HL-60/S4 treated with phorbol 12-myristate 13-acetate at 8.2 ng/mL for 4 days and 3 days (cell line): ENCODE data around the gene RASIP1.
"Not testable (repeated sequence)": the region's sequence is repeated elsewhere in the genome, so short reads cannot be mapped to it uniquely, and the experiment has no call there.

ENCODE experiments used
- in situ Hi-C: fragments of 300-500 bp; cut with MboI; formaldehyde crosslinking; loops from 2 replicates; pipeline ENCODE4 v1.15.0; 2022; ENCODE audit warnings: low sequenced_read_pairs

Gene RASIP1

DNA sequence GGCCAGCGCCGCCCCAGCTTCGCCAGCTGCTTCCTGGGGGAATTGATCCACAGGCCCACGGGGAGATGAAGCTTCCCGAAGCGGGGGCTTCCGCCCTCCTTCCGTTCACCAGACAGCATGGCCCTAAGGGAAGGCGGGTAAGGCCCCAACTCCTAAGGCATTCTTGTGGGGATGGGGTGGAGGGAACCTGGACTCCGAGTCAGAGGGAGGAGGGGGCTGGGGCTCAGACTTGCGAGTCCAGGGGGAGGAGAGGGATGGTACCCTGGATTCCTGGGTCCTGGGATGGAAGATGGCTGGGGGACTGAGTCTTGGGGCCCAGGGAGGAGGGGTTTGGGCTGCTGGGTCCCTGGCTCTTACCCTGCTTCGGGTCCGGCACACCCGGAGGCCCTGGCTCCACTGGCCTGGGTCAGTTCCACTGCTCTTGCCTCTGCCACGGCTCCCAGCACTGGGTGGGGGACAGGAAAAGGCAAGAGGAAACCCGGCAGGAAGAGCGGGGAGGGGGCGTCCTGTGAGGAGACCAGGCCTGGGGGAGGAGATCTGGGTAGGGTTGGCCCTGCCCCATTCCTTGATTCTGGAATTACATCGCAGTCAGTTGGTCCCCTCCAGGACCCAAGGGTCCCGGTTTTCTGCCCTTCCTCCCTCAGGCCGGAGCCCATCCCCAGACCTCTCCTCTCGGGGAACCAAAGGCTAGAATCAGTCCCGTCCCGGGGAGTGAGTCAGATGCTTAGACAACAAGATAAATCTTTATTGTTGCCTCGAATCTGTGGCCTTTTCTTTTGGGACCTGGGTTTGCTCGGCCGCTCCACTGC, at the start of gene RASIP1:
Gene RASIP1 (minus strand): TSS at position 447 of the 809 bp plus-strand sequence. CDS start 328 bp downstream, at position 119.
- in situ Hi-C loops, result no loop called here

- in situ Hi-C loops, result loop anchor here (25.0 kb wide), 1 partner anchor 175 kb away; the partner anchor contains the start of genes BAX and FTL
Observed at GRCh38 chr19:48787331-48787730, 46.9 kb upstream of the RASIP1 start.

- in situ Hi-C loops, result loop anchor here (25.0 kb wide), 1 partner anchor 176 kb away; the partner anchor contains the start of genes BAX and FTL
Observed at GRCh38 chr19:48786422-48786821, 46.0 kb upstream of the RASIP1 start.

DNA sequence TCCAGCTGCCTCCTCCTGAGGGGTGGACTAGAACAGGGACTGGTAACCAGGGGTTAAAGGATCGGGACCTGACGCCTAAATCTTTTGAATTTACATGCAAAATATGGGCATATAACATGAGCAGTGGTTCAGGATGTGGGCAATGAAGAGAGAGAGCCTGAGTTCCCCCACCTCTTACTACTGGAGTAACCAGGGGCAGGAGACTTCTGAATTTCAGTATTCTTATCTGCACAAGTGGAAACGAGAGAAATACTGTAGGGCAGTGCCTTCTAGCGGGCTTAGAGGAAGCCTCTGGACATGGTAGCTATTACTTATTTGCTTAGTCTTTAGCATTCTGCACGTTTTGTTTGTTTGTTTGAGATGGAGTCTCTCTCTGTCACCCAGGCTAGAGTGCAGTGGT, 44.1 kb upstream of the RASIP1 start:
- in situ Hi-C loops, result loop anchor here (25.0 kb wide), 1 partner anchor 178 kb away; the partner anchor contains the start of genes BAX and FTL

GRCh38 chr19:48780631-48781391, 40.4 kb upstream of the RASIP1 start:
- in situ Hi-C loops, result loop anchor here (25.0 kb wide), 1 partner anchor 181 kb away; the partner anchor contains the start of genes BAX and FTL

DNA sequence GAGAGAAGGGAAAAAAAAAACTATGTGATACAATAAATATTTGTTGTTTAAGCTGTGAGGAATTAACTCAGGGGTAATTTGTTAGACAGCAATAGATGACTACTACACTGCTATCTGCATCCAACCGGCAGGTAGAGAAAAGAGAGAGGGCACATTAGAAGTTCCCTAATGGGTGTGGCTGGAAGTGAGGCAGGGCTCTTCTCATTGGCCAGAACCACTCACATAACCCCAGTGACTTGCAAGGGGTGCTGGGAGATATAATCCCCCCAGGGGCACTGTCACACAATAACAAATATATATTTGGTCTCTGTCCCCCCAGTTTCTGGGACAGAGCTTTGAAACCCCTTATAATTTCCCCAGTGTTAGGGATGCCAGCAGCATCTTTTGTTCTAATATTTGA, 39.2 kb upstream of the RASIP1 start:
- in situ Hi-C loops, result loop anchor here (25.0 kb wide), 1 partner anchor 183 kb away; the partner anchor contains the start of genes BAX and FTL

- in situ Hi-C loops, result loop anchor here (25.0 kb wide), 1 partner anchor 185 kb away; the partner anchor contains the start of genes BAX and FTL
Observed at GRCh38 chr19:48777720-48778119, 37.3 kb upstream of the RASIP1 start.

DNA sequence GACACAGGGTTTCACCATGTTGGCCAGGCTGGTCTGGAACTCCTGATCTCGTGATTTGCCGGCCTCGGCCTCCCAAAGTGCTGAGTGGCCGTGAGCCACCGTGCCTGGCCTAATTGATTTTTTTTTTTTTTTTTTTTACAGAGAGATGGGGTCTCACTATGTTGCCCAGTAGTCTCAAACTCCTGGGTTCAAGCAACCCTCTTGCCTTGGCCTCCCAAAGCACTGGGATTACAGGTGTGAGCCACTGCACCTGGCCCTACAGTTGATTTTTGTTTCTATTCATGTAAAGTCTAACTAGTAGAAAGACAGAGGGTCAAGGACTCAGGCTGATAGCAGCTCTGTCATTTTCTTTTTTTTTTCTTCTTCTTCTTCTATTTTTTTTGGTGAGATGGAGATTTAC, 36.7 kb upstream of the RASIP1 start:
- in situ Hi-C loops, result loop anchor here (25.0 kb wide), 1 partner anchor 185 kb away; the partner anchor contains the start of genes BAX and FTL

DNA sequence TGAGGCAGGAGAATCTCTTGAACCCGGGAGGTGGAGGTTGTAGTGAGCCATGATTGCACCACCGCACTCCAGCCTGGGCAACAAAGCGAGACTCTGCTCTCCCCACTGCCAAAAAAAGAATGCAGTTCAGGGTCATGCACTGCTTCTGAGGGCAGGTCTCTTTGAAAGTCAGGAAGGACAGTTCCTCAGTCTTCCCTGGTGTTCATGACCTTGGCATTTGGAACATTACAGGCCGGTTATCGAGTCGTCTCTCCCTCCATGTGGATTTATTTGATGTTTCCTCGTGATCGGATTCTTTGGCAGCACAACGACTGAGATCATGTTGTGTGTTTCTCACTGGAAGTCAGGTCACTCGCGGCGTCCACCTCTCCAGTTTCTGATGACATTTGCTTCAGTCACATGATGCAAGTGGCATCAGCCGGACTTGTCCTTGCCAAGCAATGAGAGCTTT, 32.1 kb upstream of the RASIP1 start:
- in situ Hi-C loops, result no loop called here

DNA sequence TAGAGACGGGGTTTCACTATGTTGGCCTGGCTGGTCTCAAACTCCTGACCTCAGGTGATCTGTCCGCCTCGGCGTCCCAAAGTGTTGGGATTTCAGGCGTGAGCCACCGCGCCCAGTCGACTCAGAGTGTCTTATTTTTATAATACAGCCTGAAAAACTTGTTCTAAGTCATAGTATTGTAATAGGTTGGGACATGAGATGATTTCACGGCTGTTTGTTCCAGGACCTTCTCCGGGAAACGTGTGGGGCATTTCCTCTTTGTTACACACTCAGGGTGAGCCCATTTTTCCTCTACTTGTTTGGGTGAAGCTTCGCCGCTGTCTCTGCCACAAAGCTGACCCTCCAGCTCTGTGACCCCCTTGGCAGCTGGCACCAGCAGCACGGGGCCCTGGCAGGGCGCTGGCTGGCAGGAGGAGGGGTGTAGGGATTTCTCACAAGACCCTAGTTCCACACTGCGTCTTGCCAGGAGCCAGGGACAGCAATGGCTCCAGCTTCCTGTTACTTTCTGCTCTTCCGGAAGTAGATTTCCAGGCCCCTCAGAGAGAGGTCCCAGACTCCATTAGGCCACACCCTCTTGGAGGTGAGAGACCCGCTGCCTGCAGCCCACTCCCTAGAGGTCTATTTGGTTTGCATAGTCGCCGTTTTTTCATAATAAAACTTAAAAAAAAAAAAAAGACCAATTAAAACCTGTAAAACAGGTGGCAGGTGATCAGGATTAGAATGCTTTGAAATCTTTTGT, 30.5 kb upstream of the RASIP1 start:
- in situ Hi-C loops, result no loop called here

DNA sequence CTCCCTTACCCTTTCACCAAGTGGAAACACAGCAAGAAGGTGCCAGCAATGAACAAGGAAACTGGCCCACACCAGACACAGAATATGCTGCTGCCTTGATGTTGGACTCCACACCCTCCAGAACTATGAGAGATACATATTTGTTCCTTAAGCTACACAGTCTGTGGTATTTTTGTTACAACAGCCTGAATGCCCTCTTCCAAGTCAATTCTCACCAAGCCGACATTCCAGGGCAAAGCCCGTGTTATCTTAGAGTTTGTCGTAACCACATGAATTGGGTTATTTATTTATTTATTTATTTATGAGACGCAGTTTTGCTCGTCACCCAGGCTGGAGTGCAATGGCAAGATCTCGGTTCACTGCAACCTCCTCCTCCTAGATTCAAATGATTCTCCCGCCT, 29.9 kb upstream of the RASIP1 start:
- in situ Hi-C loops, result no loop called here

DNA sequence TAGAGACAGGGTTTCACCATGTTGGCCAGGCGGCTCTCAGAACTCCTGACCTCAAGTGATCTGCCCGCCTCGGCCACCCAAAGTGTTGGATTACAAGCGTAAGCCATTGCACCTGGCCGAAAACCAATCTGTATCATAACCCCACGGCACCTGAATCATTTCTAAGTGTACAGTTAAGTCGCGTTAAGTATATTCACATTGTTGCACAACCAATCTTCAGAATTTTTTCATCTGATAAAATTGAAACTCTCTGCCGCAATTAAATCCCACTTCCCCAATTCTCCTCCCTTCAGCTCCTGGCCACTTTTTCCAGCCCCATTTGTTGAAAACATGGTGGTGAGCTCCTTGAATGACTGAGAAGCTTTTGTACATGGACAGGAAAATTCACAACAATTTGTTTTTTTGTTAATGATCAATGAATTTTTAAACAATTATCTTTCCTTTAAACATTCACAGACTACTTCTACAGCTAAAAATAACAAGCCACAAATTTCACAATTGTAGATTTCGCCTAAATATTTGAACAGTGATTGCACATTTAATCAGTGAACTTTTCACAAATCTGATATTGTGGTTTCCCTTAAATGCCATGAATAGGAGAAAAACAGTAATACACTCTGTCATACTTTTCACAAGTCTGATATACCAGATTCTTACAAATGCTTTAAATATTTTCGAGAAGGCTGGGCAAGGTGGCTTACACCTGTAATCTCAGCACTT, 28.7 kb upstream of the RASIP1 start:
- in situ Hi-C loops, result no loop called here

GRCh38 chr19:48768171-48768753, 27.9 kb upstream of the RASIP1 start:
- in situ Hi-C loops, result not testable (repeated sequence)

DNA sequence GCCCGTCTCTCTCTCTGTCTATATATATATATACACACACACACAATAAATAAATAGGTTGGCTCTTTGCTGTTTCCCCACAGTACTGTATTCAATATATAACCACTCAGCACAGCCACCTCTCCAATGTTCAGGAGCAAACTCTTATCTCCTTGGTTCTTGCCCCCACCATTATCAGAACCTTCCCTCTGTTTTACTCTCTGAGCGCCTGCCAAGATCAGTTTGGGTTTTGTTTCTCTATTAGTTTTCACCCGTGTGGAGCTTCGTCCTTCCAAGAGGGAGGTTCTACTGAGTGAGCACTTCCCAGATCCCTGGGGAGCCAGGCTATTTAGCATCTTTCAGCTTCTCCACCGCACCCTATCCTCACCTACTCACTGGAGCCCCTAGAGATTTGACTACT, 25.4 kb upstream of the RASIP1 start:
- in situ Hi-C loops, result not testable (repeated sequence)

DNA sequence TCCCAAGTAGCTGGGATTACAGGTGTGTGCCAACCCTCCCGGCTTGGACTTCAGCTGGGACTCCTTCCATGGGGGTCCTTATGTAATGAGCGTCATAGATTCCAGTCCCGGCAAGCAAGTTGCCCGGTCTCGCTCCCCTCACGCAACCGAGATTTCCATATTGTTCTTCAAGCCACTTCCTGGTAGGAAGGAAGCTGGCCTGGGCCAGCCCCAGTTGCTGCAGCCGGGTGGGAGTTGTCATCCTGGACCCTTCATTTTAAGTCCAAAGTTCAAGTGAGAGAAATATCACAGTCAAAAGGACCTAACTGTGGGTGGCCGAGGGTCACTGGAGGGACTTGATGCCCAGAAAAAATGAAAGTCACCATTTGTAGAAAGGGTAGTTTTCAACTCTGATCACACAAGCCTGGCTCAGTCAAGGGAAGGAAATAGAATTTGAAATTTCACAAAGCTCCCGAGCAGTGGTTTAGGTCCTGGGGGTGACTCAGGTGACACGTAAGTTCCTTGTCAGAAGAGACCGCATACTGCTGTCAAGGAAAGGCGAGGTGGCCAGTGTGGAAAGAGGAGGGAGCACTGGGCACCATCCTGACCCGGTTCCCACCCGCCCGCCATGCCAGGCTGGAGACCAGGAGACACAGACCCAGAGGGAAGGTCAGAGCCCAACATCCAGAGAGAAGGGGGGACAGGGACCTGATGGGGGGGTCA, 20.2 kb upstream of the RASIP1 start:
- in situ Hi-C loops, result no loop called here

DNA sequence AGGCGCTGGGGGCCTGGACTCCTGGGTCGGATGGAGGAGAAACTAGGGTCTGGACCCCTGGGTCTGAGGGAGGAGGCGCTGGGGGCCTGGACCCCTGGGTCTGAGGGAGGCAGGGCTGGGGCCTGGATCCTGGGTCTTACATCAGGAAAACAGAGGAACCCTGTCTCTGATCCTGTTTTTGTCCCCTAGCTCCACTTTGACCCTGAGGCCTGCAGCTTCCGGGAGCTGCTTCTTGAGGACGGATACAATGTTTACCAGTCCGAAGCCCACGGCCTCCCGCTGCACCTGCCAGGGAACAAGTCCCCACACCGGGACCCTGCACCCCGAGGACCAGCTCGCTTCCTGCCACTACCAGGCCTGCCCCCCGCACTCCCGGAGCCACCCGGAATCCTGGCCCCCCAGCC, 17.3 kb upstream of the RASIP1 start:
- in situ Hi-C loops, result no loop called here

DNA sequence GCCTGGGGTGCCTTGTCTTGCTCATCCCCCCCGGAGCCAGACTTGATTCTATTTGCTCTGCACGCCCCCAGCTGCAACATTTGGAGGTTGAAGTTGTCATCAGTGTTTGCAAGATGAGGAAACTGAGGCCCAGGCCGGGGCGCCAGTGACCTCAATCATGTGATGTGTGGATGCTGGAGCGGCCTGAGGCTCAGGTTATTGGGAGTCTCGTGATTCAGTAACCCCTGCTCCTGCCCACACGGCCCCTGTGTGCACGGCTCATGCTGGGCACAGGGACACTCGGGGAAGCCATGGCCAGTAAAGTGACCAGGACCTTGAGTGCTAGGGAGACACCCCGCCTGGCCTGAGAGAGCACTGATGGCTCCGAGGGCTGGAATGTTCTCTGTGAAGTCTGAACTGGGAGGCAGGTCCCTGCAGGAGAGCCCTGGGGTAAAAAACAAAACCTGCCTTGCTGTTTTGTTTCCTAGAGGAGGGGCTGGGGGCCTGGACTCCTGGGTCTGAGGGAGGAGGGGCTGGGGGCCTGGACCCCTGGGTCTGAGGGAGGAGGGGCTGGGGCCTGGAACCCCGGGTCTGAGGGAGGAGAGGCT, 16.8 kb upstream of the RASIP1 start:
- in situ Hi-C loops, result no loop called here

DNA sequence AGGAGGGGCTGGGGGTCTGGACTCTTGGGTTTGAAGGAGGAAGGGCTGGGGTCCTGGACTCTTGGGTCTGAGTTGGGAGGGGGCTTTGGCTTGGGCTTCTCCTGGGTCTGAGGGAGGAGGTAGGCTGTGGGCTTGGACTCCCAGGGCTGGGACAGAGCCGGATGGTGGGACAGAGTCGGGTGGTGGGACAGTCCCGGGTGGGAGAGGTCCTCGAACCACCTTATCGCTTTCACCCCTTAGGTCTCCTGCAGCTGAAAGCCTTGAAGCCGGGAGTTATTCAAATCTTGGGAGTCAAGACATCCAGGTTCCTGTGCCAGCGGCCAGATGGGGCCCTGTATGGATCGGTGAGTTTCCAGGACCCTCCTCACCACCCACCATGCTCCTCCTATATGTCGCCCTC, 16.3 kb upstream of the RASIP1 start:
- in situ Hi-C loops, result no loop called here

DNA sequence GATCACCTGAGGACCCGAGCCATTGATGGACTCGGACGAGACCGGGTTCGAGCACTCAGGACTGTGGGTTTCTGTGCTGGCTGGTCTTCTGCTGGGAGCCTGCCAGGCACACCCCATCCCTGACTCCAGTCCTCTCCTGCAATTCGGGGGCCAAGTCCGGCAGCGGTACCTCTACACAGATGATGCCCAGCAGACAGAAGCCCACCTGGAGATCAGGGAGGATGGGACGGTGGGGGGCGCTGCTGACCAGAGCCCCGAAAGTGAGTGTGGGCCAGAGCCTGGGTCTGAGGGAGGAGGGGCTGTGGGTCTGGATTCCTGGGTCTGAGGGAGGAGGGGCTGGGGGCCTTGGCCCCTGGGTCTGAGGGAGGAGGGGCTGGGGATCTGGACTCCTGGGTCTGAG, 15.8 kb upstream of the RASIP1 start:
- in situ Hi-C loops, result no loop called here
